GM12874 (cell line): ENCODE data around the gene KCNIP3.

Experiments
- CTCF ChIP-seq: IDR thresholded peaks from 2 replicates; pipeline ENCODE4 v1.5.1; 2011; ENCODE audit warnings: low read depth, mild to moderate bottlenecking, control low read depth, low read length, moderate library complexity; ENCODE audit not compliant: insufficient read depth

The KCNIP3 gene

DNA sequence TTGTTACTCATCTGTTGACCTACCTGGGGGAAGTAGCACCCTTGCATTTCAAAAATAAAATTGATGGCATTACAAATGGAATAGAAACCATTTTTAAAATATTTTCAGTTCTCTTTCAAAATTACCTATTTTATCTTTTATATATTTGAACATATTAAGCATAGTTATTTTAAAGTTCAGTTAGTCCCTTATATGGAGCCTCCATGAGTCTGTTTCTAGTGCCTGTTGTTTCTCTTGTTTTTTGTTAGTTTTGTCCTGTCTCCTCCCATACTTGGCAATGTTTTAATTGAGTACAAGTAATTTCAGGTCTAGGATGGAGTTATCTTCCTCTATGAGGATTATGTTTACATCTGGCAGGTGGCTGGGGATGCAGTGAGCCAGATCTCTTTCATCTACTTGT is 5.9 kb upstream of the KCNIP3 start:
- TF ChIP-seq CTCF = no peak

DNA sequence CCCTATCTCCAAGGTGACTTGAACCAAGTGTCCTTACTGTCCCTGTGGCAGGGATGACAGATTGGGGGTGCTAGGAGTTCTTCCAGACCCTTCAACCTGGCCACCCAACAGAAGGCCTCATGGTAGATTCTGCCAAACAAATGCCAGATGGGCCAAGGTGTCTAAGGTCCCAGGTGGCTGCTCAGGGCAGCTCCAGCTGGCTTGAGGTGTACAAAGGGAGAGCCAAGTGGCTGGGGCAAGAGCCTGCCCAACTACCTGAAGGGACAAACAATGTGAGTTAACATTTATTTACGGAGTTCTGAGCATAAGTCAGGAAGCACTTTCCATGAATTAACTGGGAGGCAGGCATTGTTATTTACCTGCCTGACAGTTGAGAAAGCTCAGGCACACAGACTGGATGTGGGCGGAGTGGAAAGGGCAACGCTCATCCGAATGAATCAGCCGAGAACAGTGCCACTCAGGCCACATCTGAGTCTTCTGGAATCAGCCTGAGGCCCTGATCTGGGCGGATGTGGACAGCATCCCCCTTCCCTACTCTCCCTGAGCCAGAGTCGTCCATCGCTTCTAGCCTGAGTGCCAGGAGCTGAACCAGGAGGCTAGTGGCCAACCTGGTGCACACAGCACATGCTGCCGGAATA is 4.4 kb upstream of the KCNIP3 start:
- no peak for TF ChIP-seq CTCF

DNA sequence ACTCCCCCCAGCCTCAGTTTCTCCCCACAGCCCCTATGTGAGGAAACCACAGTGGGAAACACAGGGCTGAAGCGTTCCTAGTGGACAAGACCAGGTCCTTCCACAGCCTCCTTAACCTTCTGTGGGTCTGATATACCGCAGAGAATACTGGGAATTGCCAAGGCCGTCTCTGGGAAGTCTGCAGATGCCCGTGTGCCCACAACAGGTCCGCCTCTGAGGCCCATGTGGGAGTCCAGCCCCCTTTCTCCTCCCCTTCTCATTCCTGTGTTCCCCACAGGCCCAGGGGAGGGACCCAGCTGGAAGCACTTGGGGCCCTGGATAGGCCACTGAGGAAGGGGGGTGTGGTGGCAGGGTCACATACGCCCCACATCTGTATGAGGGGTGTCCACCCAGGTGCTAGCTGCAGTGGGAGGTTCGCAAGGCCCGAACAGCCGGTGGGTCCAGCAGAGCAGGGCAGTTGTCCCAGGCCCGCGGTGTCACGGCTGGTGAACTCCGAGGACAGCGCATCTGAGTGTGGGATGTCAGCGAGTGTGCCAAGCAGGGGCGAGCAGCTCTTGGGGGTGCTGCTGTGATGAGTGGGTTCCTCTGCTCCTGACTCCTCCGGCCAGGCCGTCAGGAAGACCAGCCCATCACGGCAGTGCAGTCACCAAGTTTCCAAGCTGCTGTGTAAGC is 2.4 kb upstream of the KCNIP3 start:
- no peak for TF ChIP-seq CTCF

DNA sequence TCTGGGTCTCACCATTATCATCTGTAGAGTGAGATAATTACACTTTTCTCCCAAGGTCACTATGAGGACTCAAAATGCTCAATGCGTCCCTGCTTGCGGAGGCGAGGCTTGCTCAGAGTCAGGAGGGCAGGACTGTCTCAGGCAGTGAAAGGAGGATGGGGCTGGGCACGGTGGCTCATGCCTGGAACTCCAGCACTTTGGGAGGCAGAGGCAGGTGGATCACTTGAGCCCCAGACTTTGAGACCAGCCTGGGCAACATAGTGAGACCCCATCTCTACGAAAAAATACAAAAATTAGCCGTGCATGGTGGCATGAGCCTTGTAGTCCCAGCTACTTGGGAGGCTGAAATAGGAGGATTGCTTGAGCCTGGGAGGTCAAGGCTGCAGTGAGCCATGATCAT is 1.8 kb upstream of the KCNIP3 start:
- no peak for TF ChIP-seq CTCF

- TF ChIP-seq CTCF = no peak
Measured at GRCh38 chr2:95296011-95296410, 1.1 kb upstream of the KCNIP3 start.

DNA sequence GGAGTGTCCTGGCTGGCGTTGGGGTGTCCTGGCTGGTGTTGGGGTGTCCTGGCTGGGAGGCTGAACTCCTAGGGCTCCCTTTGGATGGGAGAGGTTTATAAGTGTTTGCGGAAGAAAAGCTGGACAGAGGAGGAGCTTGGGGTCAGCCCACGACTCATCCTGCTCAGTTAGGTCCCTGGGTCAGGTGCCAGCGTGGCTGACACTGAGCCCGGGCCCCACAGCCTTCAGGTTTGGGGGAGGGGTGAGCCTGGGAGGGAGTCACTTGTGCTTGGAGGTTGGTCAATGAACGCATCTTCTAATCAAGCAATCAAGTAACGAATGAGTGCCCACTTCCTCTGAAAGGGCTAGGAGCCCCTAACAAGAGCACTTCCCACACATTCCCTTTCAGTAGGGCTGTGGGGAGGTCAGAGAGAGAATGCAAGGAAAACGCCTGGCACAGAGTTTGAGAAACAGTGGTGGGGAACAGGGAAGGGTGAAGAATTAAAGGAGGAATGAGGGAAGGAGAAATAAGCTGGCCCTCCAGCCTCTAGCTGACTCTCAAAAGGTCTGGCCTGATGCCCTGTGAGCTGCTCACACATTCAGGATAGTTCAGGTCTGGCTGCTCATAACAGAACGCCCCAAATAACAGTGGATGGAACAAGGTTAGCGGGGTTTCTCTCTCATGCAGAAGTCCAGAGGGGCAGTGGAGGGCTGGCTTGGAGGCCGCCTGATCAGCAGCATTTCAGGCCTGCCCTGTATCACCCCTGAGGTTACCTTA is 670 bp downstream of the KCNIP3 start:
- TF ChIP-seq CTCF = no peak

- no peak for TF ChIP-seq CTCF
Measured at GRCh38 chr2:95298486-95299111, 1.5 kb downstream of the KCNIP3 start.
